MM.1S (cell line): ENCODE data around the gene CATSPERZ.

Experiments used
- CTCF ChIP-seq: fragments of 300-600 bp; sonication (generic); IDR thresholded peaks from 2 replicates; pipeline ENCODE4 v1.5.1; 2016; ENCODE audit warnings: antibody characterized with exemption, low read length, mixed read lengths
- EZH2 ChIP-seq: fragments of 300-600 bp; sonication (generic); optimal IDR thresholded peaks from 2 replicates; pipeline ENCODE3; 2017; ENCODE audit warnings: low read depth, mild to moderate bottlenecking, antibody characterized with exemption, low read length, mixed read lengths

- TF ChIP-seq CTCF, result no peak
- TF ChIP-seq EZH2, result no peak
Measured at GRCh38 chr11:64344787-64345186, 44.6 kb downstream of the CATSPERZ start.
